UCSD-AML1 (cell line): ENCODE measurements around the gene DUSP18.
"Not testable (repeated sequence)": the region's sequence is repeated elsewhere in the genome, so short reads cannot be mapped to it uniquely, and the experiment has no call there.

Source experiments
- DNase-seq: peaks from one replicate; lab custom pipeline; 2025; ENCODE audit not compliant: unreplicated experiment; lab: John Stamatoyannopoulos, UW

The DUSP18 gene

GRCh38 chr22:30640839-30641430, 26.7 kb downstream of the DUSP18 start:
- DNase-seq: no peak

GRCh38 chr22:30640361-30640760, 27.3 kb downstream of the DUSP18 start:
- no peak for DNase-seq

- no peak for DNase-seq
Observed at GRCh38 chr22:30637701-30638114, 30.0 kb downstream of the DUSP18 start.

GRCh38 chr22:30636226-30637077, 31.2 kb downstream of the DUSP18 start:
- no peak for DNase-seq

GRCh38 chr22:30635273-30636225, 32.1 kb downstream of the DUSP18 start, which contains the start of gene SLC35E4:
SLC35E4 (plus strand) TSS chr22:30635781; CDS start chr22:30636451, 670 bp downstream.
- DNase-seq: peak; percentile 87

GRCh38 chr22:30634471-30635233, 33.0 kb downstream of the DUSP18 start:
- peak; percentile 82 for DNase-seq

GRCh38 chr22:30631469-30631868, 36.2 kb downstream of the DUSP18 start:
- DNase-seq: not testable (repeated sequence)

- DNase-seq: no peak
Observed at GRCh38 chr22:30628491-30628890, 39.2 kb downstream of the DUSP18 start.

- DNase-seq: no peak
Observed at GRCh38 chr22:30627471-30627870, 40.2 kb downstream of the DUSP18 start.

GRCh38 chr22:30626413-30626812, 41.3 kb downstream of the DUSP18 start:
- no peak for DNase-seq

GRCh38 chr22:30619909-30620308, 47.8 kb downstream of the DUSP18 start:
- not testable (repeated sequence) for DNase-seq

GRCh38 chr22:30617819-30618218, 49.9 kb downstream of the DUSP18 start:
- DNase-seq: no peak

- DNase-seq: no peak
Observed at GRCh38 chr22:30615543-30615954, 52.1 kb downstream of the DUSP18 start.

GRCh38 chr22:30614879-30615278, 52.8 kb downstream of the DUSP18 start:
- DNase-seq: no peak

- no peak for DNase-seq
Observed at GRCh38 chr22:30614268-30614667, 53.4 kb downstream of the DUSP18 start.

- no peak for DNase-seq
Observed at GRCh38 chr22:30612789-30613188, 54.9 kb downstream of the DUSP18 start.
